Skeletal muscle satellite cell (primary cell): ENCODE data around the gene HAS3.
A peak's percentile ranks its signal among the peaks of the same experiment; 100 is the strongest.

Experiments
- H3K27me3 ChIP-seq: 2 replicates; pipeline ENCODE4 v1.7.0; 2013; ENCODE audit warnings: low read length; ENCODE audit not compliant: control insufficient read depth, insufficient read depth
- H3K36me3 ChIP-seq: 2 replicates; pipeline ENCODE4 v1.7.0; 2013; ENCODE audit warnings: mild to moderate bottlenecking, control low read depth, low read length; ENCODE audit not compliant: insufficient read depth
- H3K4me1 ChIP-seq: 2 replicates; pipeline ENCODE4 v1.7.0; 2013; ENCODE audit warnings: low read length; ENCODE audit not compliant: control insufficient read depth, insufficient read depth
- H3K4me2 ChIP-seq: 2 replicates; pipeline ENCODE4 v1.7.0; 2013; ENCODE audit warnings: mild to moderate bottlenecking, low read length
- H3K4me3 ChIP-seq: 2 replicates; pipeline ENCODE4 v1.7.0; 2013; ENCODE audit warnings: low read length
- H3K9ac ChIP-seq: 2 replicates; pipeline ENCODE4 v1.7.0; 2013; ENCODE audit warnings: mild to moderate bottlenecking, low read depth, low read length, moderate library complexity
- H3K9me3 ChIP-seq: replicated peaks from 2 replicates; pipeline ENCODE4 v1.7.0; 2013; ENCODE audit warnings: mild to moderate bottlenecking, control low read depth, low read length

HAS3 gene

GRCh38 chr16:69073181-69073702, 32.2 kb upstream of the HAS3 start:
- Histone ChIP-seq H3K36me3 (no peaks in the 10 kb centered on the region), H3K9ac (no peak overlapping the region), H3K4me1 (peaks cover 24% of the 10 kb centered on the region), H3K9me3 (no peaks in the 10 kb centered on the region), H3K4me3 (no peak overlapping the region), H3K4me2 (peak overlapping the region; percentile 46), H3K27me3 (no peaks in the 10 kb centered on the region)

DNA sequence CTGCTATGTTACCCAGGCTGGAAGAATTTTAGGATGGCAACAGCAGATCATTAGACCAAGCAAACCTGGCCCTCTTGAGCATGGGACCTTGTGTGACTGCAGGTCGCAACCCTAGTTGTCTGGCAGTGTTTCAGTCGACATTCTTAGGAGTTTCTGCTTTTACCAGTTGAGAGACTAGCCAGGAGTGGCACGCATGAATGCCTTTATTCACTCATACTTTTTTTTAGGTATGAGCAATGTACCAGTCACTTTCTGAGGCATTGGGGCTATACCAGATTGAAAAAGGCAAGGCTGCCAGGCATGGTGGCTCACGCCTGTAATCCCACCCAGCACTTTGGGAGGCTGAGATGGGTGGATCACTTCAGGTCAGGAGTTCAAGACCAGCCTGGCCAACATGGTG, 28.2 kb upstream of the HAS3 start:
- Histone ChIP-seq H3K36me3 (no peaks in the 10 kb centered on the region), H3K4me3 (no peak overlapping the region), H3K4me1 (peaks cover 23% of the 10 kb centered on the region), H3K9ac (no peak overlapping the region), H3K27me3 (no peaks in the 10 kb centered on the region), H3K4me2 (no peak overlapping the region), H3K9me3 (no peaks in the 10 kb centered on the region)

- Histone ChIP-seq H3K4me2 (no peak overlapping the region), H3K9ac (no peak overlapping the region), H3K27me3 (no peaks in the 10 kb centered on the region), H3K9me3 (no peaks in the 10 kb centered on the region), H3K4me3 (no peak overlapping the region), H3K36me3 (no peaks in the 10 kb centered on the region), H3K4me1 (peaks cover 15% of the 10 kb centered on the region)
Measured at GRCh38 chr16:69078073-69078472, 27.4 kb upstream of the HAS3 start.

DNA sequence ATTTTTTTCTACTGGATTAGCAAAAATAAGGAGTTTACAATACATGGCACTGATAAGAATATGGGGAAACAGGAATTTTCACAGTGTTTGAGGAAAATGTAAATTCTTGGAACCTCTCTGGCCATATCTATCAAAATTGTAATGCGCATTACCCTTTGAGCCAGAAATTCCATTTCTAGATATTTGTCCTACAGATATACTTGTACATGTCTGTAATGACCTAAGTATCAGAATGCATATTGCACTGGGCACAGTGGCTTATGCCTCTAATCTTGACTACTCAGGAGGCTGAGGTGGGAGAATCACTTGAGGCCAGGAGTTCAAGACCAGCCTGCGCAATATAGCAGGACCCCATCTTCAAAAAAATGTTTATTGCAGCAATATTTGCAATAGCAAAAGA, 25.8 kb upstream of the HAS3 start:
- Histone ChIP-seq H3K4me3 (no peak overlapping the region), H3K4me1 (peaks cover 8% of the 10 kb centered on the region), H3K4me2 (no peak overlapping the region), H3K9ac (no peak overlapping the region), H3K27me3 (no peaks in the 10 kb centered on the region), H3K36me3 (no peaks in the 10 kb centered on the region), H3K9me3 (no peaks in the 10 kb centered on the region)

GRCh38 chr16:69083306-69083941, 22.0 kb upstream of the HAS3 start:
- H3K4me1 ChIP-seq, result no peaks in the 10 kb centered on the region
- H3K9ac ChIP-seq, result no peak overlapping the region
- H3K36me3 ChIP-seq, result no peaks in the 10 kb centered on the region
- no peaks in the 10 kb centered on the region for H3K27me3 ChIP-seq
- no peak overlapping the region for H3K4me2 ChIP-seq
- H3K4me3 ChIP-seq, result no peak overlapping the region
- no peaks in the 10 kb centered on the region for H3K9me3 ChIP-seq

DNA sequence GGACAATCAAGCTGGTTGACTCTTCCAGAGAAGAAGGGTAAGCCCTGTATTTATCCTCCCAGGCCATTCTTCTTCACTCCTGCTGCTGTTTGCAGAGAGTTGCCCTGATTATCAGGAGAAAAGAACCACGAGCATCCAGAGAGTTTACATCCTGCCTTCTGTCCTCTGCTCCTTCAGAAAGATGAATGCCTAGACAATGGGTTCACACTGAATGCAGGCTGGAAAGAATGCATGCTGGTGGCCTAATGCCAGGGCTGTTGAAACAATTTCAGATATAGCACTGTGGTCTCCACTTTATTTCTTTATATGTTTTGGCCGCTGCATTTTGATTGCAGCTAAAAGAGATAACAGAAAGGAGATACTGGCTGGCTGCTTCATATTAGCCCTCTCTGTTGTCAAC, 21.2 kb upstream of the HAS3 start:
- no peak overlapping the region for H3K9ac ChIP-seq
- H3K4me2 ChIP-seq, result no peak overlapping the region
- H3K4me1 ChIP-seq, result no peaks in the 10 kb centered on the region
- no peak overlapping the region for H3K4me3 ChIP-seq
- H3K9me3 ChIP-seq, result no peaks in the 10 kb centered on the region
- no peaks in the 10 kb centered on the region for H3K27me3 ChIP-seq
- H3K36me3 ChIP-seq, result no peaks in the 10 kb centered on the region

DNA sequence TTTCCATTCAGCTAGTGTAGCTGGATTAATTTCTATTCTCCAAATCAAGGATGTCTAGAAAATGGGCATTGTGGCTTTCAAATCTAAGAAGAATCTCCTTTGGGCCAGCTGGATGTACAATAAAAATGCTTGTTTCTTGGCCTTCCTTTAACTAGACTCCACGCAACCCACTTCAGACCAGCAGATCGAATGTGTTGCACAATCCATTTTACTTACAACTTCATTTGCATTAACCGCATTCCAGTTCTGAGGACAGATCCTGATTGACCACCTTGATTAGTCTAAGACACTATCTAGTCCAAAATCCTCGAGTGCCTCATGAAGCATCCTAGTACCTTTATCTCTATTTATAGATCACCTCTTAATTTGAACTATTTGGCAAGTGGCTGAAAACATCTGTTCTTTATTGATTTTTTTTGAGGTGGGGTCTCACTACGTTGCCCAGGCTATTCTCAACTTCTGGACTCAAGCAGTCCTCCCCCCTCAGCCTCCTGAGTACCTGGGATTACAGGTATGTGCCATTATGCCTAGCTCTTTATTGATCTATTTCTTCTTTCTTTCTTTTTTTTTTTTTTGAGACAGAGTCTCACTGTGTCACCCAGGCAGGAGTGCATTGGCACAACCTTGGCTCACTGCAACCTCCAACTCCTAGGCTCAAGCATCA, 20.3 kb upstream of the HAS3 start:
- no peak overlapping the region for H3K4me2 ChIP-seq
- no peaks in the 10 kb centered on the region for H3K9me3 ChIP-seq
- H3K27me3 ChIP-seq, result no peaks in the 10 kb centered on the region
- no peak overlapping the region for H3K4me3 ChIP-seq
- no peak overlapping the region for H3K9ac ChIP-seq
- H3K4me1 ChIP-seq, result peaks cover 3% of the 10 kb centered on the region
- H3K36me3 ChIP-seq, result no peaks in the 10 kb centered on the region

- Histone ChIP-seq H3K4me2 (no peak overlapping the region), H3K27me3 (no peaks in the 10 kb centered on the region), H3K4me1 (peaks cover 3% of the 10 kb centered on the region), H3K36me3 (no peaks in the 10 kb centered on the region), H3K4me3 (no peak overlapping the region), H3K9ac (no peak overlapping the region), H3K9me3 (no peaks in the 10 kb centered on the region)
Measured at GRCh38 chr16:69087161-69087581, 18.3 kb upstream of the HAS3 start.

DNA sequence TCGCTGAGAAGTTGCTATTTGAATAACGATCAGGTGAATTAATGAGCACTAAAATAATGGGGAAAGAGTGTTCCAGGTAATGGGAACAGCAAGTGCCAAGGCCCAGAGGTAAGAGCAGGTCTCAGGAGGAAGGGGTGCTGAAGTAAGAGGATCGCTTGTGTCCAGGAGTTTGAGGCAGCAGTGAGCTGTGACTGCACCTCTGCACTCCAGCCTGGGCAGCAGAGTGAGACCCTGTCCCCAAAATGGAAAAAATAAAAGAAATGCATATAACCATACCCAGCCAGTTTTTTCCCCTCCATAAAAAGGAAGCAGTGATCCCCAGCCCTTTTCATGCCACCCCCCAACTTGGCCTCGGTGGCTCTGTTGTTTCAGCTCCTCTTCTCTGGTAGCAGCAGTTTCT, 16.8 kb upstream of the HAS3 start:
- Histone ChIP-seq H3K9ac (no peak overlapping the region), H3K36me3 (no peaks in the 10 kb centered on the region), H3K4me3 (no peak overlapping the region), H3K4me2 (no peak overlapping the region), H3K27me3 (no peaks in the 10 kb centered on the region), H3K9me3 (no peaks in the 10 kb centered on the region), H3K4me1 (peaks cover 3% of the 10 kb centered on the region)

- Histone ChIP-seq H3K4me1 (peaks cover 3% of the 10 kb centered on the region), H3K4me2 (no peak overlapping the region), H3K27me3 (no peaks in the 10 kb centered on the region), H3K36me3 (no peaks in the 10 kb centered on the region), H3K9ac (no peak overlapping the region), H3K9me3 (no peaks in the 10 kb centered on the region), H3K4me3 (no peak overlapping the region)
Measured at GRCh38 chr16:69089091-69089910, 16.2 kb upstream of the HAS3 start.

- H3K4me2 ChIP-seq, result no peak overlapping the region
- no peaks in the 10 kb centered on the region for H3K27me3 ChIP-seq
- H3K4me1 ChIP-seq, result peaks cover 3% of the 10 kb centered on the region
- H3K9ac ChIP-seq, result no peak overlapping the region
- no peak overlapping the region for H3K4me3 ChIP-seq
- H3K36me3 ChIP-seq, result no peaks in the 10 kb centered on the region
- H3K9me3 ChIP-seq, result no peaks in the 10 kb centered on the region
Measured at GRCh38 chr16:69093974-69094373, 11.5 kb upstream of the HAS3 start.
